NCI-H2107 (cell line): ENCODE measurements around the gene BCAR3.
"Not testable (repeated sequence)": the region's sequence is repeated elsewhere in the genome, so short reads cannot be mapped to it uniquely, and the experiment has no call there.

Experiments
- DNase-seq: peaks from one replicate; lab custom pipeline; 2025; lab: John Stamatoyannopoulos, UW

The BCAR3 gene

DNA sequence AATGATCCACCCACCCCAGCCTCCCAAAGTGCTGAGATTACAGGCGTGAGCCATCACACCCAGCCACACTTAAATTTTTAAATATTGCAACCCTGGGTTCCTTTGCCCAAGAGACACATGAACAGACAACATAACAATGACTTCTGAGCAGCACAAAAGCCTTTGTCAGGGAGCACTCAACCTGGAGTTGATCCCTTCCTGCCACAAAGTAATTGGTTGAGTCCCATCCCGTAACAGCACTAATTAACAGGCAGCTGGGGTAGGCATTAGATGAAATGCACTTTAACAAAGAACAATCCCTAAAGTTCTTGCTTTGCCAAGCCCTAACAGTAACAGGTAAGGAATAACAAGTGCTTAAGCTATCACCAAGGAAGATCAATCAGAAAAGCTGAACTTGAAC lies 5.9 kb upstream of the BCAR3 start:
- DNase-seq = no peak

DNA sequence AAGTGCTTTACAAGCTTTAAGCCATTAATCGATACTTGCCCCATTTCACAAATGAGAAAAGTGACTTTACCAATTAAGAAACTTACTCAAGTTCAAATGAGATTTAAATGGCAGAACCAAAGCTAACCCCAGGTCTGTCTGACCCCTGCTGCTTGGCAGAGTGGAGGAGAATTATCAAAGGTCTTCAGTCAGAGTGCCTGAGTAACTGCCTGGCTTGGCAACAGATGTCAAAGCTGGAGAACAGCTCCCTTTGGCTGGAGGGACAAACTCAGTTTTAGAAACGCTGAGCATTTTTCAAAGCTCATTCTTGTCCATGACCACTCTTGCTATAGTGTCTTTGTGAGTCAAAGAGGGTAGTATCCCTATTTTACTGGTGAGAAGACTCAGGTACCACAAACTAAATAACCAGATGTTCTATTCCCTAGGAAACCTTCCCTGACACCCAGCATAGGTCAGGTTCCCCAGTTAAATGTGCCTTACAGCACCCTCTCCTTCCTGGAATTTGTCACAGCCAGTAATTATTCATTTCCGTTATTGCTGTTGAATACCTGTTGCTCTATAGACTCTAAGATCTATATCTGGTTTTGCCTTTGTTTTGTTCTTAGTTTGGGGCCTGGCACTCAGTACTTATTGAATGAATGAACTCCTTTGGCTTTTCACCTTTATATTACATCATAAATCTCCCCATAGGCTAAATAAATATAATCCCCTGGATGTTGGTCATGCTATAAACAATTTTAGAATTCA lies 5.0 kb upstream of the BCAR3 start:
- DNase-seq = no peak

DNA sequence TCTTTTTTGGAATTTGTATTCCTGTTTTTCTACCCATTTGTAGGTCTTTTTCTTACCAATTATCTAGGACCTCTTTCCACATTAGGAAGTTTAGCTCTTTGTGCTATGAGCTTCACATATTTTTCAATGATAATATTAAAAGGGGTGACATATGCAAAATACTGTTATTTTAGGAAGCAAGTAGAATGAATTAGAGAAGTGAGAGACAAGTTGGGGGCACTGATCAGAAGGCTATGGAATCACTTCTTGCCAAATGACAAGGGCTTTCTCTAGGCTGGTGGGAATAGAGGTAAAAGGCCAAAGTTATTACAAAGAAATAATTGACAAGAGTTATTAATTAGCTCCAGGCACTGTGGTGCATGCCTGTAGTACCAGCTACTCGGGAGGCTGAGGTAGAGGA lies 4.3 kb upstream of the BCAR3 start:
- no peak for DNase-seq

DNA sequence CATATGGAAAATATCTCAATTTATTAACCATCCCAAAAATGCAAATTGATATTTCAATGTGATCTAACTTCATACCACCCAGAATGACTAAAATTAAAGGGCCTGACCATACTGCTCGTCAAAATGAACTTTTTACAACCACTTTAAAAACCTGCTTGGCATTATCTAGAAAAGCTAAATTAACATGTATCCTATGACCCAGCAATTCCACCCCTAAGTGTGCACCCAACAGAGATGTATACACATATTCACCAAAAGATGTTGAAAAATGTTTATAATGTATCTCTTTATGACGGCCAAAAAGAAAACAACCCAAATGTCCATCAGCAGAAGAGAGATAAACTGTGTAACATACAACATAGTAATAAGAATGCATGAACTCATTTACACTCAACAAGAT lies 1.6 kb upstream of the BCAR3 start:
- no peak for DNase-seq

DNA sequence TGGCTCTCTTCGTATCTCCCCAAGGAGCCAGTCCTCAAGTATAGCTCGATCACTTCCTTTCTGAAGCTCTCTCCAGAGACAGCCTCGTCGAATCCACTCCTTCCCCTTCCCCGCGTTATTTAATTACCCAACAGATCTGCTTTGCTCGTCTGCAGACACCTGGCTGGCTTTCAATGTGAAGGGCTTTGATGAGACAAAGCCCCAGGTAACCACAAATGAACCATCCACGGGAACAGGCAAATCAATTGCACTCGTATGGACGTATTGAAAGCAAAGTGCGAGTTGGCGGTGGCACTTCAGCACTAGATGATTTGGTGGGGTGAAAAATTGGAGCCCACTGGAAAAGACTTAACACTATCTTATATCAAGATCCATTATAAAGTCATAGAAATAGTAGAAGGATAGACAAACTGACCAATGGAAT lies 364 bp upstream of the BCAR3 start:
- DNase-seq = peak; percentile 79

DNA sequence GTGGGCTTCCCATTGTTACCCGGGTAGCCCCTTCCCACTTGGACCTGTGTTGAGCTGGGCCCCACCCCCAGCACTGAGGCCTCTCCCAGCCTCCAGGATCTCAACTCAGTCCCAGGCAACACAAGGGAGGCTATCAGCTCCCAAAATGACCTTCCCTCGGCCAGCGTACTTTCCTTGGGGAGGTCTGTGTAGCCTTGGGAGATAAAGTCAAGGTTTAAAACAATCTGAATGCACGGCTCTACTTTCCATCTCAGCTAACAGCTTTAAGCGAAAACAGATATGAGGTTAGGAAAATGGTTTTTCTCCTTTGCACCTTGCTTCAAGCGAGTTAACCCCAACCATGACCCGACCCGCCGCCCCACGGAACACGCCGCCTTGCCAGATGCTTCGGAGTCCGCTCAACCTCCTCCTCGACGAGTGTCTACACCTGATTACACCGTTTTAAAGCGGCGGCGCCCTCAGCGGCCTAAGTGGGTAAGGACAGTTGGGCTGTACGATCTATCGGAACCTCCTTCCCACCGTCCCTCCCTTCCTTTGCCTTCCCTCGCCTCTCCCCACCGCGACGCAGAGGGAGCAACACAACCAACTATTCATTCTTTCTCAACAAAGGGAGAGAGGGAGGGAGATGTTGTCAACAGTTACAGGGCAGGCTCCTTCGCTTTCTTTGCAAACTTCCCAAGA lies 1.1 kb downstream of the BCAR3 start:
- DNase-seq = no peak

DNA sequence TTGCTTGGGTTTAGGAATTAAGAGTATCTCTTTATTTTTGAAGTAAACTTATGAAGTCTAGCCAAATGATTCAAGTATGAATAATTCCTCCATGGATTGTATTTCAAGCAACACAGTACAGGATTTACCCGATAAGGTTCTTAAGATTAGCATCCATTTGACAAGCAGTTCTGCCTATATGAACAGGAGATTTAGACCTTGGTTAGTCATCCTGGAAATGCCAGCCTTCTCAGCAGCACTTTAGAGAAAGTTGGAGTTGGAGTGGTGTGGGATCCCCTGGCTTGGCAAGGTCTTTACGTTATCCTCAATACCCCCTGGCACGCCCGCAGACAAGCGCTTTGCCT lies 1.6 kb downstream of the BCAR3 start:
- no peak for DNase-seq

DNA sequence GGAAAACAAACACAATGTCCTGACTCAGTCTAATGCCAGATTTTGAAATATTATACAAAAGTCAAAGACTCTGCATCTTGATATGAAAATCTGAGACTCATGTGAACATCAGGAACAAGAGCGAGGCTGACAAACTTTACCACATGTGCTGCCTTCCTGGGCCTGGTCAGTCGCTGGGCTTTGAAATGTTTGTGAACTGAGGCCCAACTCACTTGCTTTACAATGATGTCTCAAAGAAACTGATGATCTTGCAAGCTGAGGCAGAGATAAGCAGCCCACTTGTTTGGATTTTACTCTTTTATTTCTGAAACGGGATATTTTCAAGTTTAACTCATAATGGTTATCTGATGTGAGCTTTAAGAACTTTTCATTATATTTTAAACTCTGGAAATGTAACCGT lies 2.1 kb downstream of the BCAR3 start:
- no peak for DNase-seq

DNA sequence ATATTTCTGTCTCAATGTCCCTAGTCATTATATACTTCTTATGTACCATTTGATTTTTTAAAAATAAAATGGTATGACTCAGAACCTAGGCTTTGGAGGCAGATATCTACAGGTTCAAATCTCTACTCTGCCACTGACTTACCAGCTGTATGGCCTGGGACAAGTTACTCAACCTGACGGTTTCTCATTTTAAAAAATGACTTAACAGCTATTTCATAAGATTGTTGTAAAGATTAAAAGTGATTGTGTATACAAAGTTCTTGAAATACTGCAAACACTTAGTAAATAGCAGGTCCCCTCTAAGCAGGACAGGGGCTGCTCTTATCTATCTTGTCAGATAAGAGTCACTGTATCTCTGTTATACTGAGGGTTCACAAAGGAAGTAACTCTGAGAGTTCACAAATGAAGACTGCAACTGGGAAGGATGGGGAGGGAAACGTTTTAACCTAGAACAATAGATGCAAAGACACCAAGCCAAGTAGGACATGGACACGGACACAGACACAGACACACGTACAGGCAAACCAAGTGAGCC lies 2.6 kb downstream of the BCAR3 start:
- DNase-seq = no peak

DNA sequence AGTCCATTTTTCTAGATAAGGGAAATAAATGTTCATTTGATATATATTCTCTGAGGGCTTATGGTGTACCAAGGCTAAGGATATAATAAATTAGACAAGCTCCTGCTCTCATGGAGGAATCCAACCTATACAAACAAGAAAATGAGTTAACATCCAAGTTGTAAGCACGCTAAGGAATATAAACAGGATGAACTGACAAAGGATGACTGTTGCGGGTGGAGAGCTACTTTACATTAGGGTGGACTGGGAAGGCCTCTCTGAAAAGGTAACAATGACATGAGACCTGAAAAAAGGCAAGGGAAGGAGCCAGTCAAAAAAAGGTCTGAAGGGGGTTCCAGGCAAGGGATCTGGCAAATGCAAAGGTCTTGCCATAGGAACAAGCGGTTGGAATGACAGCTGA lies 3.1 kb downstream of the BCAR3 start:
- DNase-seq = no peak

DNA sequence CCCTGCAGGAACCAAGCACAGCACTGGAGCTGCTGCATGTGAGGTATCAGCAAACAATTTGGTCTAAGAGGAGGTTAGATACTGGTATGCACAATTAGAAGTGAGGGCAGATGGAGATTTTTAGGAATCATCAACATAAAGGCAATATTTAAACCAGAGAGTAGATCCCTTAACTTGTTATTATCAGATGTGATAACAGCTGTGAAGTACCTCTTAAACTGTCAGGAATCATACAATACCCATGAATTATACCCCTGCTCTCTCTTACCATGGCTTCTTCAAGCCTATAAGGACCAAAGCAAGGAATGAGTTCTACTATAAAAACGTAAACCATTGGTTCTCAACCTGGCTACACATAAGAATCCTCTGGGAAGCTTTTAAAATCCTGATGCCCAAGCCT lies 3.9 kb downstream of the BCAR3 start:
- no peak for DNase-seq

DNA sequence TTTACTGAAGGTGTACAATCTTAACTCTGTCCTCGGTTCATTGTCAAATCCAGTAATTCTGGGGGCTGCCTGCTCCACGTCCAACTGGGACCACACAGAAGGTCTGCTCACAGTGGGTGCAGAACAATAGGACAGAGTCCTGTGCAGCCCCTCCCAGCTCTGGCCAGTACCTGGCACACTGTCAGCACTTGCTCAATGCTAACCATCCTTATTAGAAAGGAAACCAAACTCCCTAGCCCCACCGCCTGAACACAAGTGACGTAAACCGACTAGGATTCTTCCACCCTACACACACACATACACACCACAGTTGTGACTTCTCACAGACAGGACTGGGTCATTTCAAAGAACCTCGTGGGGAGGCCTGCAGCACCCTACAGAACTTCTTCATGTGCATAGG lies 5.2 kb downstream of the BCAR3 start:
- DNase-seq = no peak

DNA sequence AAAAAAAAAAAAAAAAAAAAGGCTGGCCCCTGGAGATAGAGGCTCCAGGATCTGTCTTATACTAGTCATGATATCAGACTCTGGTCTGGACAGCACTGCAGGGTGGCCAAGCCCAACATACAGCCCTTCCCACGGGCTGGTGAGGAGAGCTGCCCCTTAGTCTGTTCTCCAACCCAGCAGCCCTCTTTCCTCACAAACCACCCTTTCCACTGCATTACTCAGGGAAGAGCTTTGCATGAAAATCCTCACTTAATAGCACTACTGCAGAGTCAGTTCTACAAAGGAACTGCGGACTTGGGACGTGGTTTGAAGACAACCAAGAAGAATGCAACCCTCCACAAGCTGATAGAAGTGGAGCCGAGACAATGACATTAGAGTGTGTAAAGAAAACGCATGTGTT lies 5.7 kb downstream of the BCAR3 start:
- no peak for DNase-seq

DNA sequence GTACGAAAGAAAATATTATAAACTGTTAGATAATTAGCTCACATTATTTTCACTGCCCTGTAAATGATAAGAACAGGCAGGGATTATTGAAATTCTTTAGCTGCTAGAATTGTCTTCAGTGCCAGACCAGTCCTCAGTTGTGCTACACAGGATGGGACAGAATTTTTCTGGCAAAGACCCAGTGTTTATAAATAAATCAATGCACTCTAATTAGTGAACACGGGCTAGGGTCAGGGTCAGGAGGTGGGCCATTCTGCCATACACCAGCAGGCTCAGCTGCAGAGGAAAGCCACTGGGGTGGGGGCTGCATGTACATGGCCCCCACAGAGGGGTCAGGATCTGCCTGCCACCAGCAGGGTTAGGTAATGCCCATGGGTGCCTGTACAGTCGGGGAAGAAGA lies 6.4 kb downstream of the BCAR3 start:
- no peak for DNase-seq

DNA sequence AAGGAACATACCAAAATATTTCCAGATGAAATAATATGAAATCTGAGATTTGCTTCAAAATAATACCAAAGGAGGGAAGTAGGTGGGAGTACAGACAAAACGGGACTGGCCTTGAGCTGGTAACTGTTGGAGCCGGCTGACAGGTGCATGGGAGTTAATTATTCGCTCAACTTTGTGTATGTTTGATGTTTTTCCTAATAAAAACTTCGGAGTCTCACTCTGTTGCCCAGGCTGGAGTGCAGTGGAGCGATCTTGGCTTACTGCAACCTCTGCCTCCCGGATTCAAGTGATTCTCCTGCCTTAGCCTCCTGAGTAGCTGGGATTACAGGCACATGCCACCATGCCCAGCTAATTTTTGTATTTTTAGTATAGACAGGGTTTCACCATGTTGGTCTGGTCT lies 7.6 kb downstream of the BCAR3 start:
- DNase-seq = not testable (repeated sequence)

DNA sequence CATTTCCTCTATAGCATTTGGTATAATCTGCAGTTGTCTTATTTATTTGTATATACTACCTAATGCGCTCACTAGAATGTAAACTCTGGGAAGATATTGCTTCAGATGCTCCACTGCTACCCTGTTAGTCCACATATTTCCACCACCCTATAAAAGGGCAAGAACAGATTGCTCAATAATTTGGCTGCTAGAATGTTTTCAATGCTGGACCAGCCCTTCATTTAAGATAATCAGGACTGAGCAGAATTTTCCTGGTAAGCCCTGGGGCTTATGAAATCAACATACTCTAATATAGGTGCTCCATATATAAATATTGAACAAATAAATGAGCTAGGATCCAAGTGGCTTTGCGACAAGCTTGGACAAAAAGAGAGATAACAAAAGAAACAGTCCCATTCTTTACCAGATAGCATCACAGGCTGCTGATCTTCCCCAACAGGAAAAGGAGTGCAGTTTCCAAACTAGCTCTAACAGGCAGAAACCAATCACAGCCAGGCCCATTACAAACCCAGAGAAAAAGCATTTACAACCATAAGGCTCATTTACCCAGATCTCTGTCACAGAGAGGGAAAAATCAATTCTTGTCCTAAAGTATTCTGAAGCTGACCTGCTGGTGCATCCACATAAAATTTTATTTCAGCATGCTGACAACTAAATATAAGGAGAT lies 8.3 kb downstream of the BCAR3 start:
- DNase-seq = no peak

DNA sequence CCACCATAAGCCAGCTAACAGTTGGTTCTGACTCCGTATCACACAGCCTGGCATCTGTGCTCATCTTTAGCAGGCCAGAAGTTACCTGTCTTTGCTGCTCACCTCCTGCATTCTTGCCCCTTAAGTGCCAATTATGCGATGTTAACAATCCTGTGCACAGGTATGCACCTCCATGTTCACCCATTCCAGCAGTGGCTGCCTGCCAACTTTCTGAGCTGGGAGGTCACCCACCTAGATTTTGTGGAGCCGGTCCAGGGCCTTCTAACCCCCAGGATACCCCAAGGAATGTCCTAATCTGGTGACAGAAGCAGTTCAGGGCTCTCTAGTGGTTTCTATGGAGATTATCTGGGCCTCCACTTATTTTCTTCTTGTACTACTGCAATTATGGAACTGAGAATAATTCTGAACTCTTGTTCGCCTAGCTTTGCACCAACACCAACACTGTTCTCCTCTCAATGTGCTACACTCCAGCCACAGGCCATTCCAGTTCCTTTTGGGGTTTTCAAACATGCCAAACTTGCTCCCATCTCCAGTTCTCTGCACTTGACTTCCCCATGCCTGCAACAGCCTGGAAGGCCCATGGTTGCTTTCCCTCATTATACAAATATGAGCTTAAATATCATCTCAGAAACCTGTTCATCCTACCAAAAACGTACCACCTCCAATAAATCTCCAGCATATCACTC lies 9.0 kb downstream of the BCAR3 start:
- DNase-seq = no peak

DNA sequence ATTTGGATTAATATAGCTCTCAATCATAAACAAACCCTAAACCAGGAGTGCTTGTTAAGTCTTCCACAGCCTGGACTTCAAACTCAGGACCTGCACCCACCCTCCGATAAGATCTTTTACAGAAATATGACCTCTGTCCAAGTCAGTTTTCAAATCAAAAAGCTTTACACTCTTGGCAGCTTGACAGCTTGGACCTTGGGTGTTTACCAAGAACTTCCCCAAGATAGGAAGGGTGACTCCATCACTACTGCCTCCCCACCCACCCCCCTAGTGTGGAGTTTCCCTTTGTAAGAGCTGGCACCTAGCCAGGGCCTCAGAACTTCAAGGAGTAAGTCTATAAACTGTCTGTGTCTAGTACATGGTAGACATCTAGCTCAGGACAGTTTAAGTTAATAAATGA lies 9.6 kb downstream of the BCAR3 start:
- DNase-seq = no peak

DNA sequence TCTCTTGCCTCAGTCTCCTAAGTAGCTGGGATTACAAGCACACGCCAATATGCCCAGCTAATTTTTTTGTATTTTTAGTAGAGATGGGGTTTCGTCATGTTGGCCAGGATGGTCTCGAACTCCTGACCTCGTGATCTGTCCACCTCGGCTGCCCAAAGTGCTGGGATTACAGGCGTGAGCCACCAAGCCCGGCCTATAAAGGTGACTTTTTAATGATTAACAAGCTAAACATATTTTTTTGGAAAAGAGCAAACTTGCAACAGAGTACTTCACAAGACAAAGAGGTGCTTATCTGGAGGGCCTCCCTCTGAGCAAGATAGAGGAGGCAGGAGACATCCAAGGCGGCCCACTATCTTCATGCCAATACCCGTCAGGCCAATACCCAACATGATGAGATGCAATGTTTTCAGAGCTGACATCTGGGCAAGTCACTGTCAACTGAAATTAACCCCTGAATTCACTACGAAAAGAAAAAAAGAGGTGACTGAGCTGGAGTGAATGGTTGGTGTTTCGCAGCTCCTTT lies 10.5 kb downstream of the BCAR3 start:
- no peak for DNase-seq

DNA sequence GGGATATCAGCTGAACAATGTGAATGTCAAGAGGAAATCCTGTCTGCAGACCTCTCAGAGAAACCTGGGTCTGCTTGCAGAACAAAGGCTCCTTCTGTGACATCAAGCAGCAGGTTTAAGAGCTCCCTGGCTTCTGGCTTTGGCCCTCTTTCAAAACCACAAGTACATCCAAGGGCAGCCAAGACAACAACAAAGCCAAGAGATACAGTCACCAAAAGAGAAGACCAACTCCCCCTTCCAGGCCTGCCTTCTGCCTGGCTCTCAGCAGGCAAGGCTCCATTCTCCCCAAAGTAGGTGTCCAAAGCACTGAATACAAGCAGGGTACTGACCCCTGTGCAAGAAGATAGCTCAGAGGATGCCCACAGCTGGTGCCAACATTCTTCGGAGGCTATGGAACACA lies 11.5 kb downstream of the BCAR3 start:
- no peak for DNase-seq

DNA sequence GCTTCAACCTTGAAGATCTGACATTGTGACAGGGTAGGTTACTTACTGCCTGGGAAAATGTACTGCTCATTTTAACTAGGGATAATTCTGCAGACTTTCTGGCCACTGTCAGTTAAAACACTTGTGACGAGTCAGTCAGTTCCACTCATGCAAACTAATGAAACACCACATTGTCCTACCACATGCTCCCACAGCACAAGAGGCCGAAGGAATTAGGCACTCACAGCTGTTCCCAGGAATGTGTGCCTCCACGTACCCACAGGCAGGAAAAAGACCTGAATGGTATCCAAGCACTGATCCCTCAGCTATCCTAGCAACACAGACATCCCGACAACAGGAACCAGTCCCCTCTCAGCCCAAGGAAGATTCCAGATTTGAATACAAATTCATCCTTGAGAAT lies 12.3 kb downstream of the BCAR3 start:
- no peak for DNase-seq

DNA sequence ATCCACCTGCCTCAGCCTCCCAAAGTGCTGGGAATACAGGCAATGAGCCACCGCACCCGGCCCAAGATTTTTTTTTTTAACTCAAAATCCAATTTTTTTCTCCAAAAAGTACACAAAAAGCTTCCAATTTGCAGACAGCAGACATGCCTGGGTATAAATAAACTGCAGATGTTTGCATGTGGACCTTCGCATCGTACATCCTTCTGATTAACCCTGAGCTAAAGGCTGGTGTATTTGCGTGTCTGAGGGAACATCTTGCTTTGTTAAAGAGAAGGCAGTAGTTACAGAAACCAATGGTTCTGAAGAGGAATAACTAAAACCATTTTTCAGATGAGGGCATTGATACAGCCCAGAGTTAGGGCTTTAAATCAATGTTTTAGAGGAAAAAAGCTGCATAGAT lies 12.7 kb downstream of the BCAR3 start:
- no peak for DNase-seq
